ENCODE data around the gene SSTR4.
"Not testable (repeated sequence)": the region's sequence is repeated elsewhere in the genome, so short reads cannot be mapped to it uniquely, and the experiment has no call there.

Gene SSTR4

DNA sequence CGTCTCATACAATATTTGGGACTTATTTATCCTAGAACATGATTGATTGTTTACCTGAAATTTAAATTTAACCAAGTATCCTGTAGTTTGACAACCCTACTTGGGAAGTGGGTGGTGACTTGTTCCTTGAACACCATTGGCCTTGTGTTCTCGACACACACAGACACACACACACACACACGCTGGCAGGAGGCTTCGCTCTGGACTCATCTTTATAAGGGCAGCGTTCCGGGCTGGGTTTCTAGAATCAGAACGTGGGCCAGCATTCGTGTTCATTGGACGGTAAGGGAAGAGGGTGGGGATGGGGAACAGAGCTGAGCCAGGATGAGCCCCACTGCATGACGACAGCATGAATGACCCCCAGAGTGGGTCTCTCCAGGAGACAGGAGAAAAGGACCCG, 16.2 kb upstream of the SSTR4 start:
- no peak for ATAC-seq

DNA sequence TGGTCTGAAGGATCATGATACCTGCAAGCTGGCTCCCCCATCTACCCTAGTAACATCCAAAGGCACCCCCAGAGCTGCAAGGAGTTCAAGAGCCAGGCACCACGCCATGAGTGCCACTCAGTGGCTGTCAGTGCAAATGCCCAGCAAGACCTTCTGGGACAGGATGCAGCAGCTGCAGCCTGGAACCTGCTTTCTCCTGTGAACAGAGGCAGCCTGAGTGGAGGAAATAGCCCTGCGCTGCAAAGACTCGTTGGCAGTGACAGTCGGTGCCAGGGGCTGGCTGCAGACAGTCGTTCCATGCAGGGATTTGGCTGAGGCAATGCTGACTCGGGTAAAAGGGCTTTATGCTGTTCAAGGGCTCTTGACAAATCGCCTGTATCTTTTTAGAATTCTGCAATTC, 15.7 kb upstream of the SSTR4 start:
- ATAC-seq = no peak

DNA sequence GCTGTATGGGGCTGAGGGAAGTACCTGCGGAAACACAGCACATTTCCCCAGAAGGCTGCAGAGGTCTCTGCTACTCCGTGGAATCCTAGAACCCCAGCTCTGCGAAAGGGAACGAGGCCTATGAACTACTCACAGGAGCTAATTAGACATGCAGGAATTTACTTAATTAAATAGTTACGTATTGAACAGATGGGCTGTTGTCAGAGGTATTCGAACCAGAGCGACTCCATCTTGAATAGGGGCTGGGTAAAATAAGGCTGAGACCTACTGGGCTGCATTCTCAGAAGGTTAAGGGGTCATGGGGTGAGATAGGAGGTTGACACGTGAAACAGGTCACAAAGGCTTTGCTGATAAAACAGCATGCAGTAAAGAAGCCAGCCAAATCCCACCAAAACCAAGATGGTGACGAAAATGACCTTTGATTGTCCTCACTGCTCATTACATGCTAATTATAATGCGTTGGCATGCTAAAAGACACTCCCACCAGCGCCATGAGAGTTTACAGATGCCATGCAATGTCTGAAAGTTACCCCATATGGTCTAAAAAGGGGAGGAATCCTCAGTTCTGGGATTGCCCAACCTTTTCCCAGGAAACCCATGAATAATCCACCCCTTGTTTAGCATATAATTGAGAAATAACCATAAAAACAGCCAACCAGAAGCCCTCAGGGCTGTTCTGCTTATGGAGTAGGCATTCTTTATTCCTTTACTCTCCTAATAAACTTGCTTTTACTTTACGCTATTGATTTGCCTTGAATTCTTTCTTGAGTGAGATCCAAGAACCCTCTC, 14.7 kb upstream of the SSTR4 start:
- ATAC-seq = no peak

DNA sequence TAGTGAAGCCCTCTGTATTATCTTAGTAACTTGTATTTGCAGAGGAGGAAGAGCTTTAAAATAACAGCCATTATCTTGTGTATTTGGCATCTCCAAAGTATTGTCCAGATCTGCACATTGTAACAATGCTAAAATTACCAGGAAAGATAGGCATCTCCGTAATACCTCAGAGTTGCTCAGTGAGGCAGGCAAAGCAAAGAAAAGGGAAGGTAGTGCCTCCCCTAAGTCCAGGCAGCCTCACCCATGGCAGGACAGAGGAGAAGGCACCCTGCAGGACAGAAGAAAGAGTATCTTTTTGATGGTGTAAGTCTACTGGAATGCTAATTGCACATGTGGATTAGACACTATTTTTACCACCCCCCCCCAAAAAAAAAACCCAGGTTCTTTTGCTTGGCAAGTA, 13.6 kb upstream of the SSTR4 start:
- ATAC-seq = no peak

DNA sequence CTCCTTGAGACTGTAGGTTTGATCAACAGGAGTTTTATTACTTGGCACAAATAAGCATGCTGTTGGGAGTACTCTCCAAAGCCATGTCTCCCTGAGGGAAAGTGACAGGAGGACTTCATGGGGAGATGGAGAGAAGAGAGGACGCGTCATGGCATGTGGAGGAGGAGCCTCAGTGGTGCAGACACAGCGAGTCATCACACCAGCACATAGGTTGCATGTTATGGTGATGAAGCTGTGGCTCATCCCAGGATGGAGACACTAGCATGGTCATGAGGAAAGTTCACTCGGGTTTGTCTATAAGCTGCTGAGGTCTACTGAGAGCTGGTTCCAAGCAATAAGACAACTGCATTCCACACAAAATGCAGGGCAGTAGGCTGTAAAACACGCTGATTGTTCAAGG, 13.2 kb upstream of the SSTR4 start:
- no peak for ATAC-seq

DNA sequence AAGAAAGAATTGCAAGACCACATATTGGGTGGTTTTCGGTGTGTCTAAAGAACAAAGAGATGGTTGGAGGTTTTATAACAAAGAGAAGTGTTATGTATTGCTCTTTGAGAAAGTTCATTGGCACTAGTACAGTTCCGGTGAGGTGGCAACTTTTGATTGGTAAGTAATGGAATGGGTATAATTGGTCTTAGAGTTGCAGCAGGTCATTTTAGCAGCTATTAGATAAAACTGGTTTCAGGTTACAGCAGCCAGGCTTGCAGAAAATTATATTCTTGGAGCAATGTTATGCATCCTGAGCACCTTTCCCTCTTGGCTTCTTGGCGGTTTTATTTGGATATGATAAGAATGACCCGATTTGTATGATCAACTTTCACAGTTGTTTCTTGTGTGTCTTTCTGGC, 12.3 kb upstream of the SSTR4 start:
- no peak for ATAC-seq

DNA sequence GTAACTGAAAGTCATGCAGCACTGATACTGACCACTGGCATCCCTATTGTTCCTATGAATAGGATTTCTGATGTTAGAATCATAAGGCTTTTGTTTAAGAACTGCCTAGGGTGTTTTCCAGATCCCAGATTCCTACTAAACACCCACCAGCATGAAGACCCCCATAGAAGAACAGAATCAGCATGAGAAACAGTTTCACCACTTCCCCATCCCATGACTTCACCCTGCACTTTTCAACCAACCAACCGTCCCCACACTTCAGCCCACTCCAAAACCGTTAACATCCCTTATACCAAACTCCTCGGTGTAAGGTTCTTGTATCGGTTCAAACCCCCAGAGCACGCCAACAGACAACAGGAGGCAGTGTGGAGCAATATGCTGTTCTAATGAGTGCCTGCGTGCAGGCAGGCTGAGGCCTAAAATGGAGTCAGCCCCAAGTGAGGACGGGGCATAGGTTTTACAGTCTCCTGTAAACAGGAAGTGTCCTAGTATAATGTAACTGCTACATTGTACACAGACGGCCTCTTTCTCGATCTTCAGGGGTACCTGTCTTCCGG, 11.4 kb upstream of the SSTR4 start:
- ATAC-seq = no peak

DNA sequence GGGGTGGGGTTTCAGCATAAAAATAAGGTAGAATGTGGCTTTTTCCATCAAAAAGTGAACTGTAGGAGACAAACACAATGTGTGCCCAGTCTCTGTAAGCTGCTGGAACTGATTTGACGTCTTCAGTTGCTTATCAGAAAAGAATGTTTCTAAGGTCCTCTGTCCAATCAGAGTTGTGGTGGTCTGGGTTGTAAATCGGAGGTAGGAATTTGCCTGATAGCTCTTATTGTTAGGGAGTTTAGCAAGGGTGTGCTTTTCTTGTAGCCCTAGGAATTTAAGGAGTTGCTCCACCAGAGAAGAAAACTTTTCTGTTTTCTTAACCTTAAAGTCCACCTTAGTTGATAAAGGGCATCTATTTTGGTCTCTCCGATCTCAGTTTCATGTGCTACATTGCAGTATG, 10.4 kb upstream of the SSTR4 start:
- ATAC-seq = no peak

DNA sequence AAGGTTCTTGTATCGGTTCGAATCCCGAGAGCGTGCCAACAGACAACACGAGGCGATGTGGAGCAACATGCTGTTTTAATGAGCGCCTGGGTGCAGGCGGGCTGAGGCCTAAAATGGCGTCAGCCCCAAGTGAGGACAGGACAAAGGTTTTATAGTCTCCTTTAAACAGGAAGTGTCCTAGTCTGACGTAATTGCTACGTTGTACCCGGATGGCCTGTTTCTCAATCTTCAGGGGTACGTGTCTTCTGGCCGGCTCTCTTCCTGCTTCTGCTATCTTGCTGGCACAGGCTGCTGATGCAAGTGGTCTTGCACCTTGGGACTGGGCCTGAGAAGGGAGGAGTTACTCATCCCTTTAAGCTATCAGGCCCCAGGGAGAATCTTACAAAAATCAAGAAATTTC, 9.6 kb upstream of the SSTR4 start:
- ATAC-seq = not testable (repeated sequence)

DNA sequence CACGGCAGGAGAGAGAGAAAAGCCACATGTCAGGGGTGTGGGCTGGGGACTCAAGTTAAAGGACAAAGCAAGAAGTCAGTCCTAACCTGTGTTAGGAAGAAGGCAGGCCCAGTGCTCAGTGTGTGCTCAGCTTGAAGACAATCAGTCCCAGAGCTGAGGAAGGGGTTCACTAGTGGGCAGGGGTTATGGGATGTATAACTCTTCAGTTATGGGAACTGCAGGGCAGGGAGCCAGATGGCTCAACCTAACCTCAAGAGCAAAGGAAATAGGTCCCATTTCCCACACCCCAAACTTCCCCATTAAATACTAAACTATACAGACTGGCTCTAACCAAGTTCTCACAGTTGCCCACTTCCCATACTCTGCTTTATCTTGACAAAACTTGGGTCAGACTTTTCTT, 7.4 kb upstream of the SSTR4 start:
- no peak for ATAC-seq

DNA sequence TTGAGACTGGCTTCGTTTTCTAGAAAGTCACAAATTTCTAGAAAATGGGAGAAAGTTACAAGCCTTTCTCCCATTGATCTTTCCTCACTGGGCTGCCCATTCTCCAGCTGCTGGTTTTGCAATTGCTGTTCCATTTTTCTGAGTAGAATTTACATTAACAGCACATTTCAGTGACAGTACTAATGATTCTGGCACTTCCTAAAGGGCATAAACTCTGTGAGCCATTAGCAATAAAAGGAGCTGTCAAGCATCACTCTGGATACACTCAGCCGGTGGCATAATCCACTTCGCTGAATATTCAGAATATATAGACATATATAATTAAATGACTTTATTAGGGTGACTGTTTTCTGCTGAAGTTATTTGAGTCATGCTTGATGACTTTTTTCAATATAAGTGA, 6.7 kb upstream of the SSTR4 start:
- ATAC-seq = no peak

DNA sequence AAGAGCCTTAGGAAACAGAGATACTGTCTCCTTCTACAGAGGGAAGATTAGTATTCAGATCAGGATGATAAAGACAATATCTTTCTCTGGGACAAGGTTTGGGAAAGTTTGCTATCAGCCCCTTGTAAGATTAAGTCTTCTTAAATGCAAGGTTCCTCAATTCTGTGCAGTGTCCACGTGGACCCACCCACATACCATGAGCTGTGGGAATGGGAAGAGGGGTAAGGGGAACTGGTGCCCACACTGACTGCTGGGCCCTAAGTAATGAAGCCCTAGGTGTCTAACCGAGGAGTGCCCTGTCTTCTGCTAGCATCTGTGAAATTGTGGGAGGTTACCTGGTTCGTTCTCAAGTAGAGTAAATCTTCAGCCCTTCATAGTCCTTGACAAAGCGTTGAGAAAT, 5.8 kb upstream of the SSTR4 start:
- no peak for ATAC-seq

DNA sequence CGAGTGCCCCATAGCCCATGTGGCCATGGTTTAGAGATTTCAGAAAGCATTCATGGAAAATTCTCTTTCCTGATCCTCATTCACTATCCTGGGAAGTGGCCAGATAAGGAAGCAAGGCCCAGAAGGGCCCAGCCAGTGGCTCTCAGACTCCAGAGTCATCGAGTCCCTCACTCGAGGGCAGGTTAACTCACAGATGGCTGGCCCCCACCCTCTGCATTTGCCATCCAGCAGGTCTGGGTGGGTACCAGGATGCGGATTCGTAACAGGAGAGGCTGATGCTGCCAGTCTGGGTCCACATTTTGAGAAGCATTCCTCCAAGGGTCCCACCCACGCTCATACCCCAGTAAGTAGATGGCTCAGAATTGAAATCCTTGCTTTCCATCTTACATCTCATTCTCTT, 3.8 kb upstream of the SSTR4 start:
- no peak for ATAC-seq

DNA sequence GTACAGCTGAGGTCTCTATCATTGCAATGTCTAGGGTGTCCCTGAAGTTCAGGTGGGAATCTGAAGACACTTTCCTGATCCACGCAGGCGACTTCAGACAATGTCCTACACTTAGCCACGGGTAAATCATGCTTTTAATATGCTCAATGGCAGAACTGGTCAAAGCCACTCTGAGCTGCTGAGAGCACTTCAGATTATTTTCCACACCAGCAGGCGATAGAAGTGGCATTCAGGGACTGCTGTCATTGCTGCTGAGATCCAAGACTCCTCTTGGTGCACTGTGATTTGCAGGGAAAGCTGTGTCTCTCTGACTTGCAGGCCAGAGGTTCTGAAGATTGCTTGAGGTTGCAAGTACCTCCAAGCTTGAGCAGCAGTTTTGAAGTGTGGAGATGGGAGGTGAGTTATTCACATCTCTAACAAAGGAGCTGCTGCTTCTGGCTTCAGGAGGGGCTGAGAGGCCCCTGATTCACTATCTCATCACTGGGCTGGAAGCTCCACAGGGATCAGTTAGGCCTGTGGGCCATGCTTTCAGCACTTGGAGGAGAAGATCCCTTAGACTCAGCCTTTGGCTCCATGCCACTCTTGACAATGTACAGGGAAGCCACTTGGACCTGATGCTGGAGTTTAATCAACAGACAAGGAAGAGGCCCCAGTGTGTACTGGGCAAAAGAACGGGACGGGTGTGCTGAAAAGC, 2.9 kb upstream of the SSTR4 start:
- ATAC-seq = no peak

DNA sequence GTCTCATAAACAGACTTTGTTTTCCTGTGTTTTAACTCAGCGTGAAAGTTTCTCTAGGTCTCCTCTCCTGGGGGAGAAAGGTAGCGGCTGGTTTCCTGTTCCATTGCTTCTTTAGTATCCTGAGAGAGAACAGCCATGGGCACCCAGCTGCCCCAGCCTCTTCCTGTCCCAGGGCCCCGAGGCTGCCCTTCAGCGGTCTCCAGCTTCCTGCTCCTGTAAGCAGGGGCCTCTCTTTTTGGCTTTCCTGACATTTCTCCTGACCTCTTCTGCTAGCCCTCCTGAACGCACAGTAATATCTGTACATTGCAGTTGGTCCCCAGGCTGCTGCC, 2.4 kb upstream of the SSTR4 start:
- ATAC-seq = no peak

DNA sequence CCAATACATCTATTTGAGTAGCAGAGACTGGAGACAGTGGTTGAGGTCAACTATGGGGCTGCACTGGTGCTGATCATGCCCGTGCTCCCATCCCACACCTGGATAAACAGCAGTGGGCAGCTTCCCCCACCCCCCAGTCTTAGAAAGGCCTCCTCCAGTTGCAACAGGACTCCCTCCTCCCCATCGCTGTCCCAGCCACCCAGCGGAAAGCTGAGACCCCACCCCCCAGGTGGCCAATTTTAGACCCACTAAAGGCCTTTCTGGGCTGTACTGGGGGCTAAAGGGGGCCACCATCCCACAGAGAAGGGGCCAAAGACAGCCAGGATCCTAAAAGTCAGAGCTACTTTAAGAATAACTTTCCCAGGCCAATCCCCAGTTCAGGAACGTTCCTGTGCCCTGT, 1.2 kb upstream of the SSTR4 start:
- ATAC-seq = no peak

DNA sequence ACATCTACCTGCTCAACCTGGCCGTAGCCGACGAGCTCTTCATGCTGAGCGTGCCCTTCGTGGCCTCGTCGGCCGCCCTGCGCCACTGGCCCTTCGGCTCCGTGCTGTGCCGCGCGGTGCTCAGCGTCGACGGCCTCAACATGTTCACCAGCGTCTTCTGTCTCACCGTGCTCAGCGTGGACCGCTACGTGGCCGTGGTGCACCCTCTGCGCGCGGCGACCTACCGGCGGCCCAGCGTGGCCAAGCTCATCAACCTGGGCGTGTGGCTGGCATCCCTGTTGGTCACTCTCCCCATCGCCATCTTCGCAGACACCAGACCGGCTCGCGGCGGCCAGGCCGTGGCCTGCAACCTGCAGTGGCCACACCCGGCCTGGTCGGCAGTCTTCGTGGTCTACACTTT, 619 bp downstream of the SSTR4 start:
- no peak for ATAC-seq

DNA sequence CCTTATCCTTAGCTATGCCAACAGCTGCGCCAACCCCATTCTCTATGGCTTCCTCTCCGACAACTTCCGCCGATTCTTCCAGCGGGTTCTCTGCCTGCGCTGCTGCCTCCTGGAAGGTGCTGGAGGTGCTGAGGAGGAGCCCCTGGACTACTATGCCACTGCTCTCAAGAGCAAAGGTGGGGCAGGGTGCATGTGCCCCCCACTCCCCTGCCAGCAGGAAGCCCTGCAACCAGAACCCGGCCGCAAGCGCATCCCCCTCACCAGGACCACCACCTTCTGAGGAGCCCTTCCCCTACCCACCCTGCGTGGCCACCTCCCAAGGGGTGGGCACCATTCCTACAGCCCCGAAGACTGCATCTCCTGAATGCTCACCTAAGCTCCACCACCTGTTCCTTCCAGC, 1.3 kb downstream of the SSTR4 start:
- no peak for ATAC-seq

DNA sequence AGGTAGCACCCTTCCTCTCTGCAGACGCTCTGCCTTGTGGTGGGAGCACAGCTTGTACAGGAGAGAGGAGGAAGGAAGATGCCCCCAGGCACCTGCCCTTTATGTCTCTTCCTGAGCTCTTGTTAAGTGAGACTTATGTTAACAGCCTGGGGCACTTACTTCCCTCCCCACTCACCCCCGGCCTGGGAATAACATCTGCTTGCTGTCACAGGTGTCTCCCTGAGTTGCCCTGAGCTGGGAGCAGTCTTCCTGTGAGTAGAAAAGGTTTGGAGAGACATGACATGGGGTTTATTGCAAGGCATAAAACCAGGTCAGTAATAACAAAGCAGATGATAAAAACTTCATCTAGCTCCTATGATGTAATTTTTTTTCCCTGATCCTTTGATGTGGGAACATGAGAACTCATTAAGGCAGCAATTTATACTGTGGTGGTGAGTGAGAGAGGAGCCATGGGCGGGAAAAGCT, 1.9 kb downstream of the SSTR4 start:
- no peak for ATAC-seq

DNA sequence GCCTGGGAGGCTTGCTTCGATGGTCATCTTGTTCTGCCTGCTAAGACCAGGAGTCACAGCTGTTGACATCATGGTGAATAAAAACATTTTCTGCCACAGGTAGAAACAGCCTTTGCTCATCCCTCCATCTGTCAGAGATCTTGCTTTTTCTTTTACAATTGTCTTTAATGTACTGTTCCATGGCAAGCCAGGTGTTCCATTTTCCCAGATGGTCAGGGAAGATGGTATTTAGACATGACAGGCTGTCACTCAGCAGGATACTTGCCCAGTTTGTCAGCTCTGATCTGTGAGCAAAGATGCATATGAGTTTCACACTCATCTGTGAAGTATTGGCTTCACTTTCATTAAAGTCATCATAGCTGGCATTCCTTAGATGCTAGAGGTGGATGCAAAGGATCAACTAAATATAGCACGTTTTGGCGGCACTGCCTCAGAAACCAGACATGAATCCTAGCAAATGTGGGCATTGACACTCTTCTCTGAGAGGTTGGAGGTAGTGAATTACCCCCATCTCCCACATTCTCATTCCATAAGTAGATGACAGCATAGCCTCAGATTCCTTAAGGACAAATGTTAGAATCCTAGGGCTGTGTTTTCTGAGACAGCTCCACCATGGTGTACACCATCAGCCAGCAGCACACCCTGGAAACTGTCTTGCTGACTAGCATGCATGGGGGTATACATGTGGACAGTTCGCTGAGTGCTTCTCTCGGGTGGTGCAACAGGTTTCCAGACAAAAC, 4.2 kb downstream of the SSTR4 start:
- ATAC-seq = no peak

DNA sequence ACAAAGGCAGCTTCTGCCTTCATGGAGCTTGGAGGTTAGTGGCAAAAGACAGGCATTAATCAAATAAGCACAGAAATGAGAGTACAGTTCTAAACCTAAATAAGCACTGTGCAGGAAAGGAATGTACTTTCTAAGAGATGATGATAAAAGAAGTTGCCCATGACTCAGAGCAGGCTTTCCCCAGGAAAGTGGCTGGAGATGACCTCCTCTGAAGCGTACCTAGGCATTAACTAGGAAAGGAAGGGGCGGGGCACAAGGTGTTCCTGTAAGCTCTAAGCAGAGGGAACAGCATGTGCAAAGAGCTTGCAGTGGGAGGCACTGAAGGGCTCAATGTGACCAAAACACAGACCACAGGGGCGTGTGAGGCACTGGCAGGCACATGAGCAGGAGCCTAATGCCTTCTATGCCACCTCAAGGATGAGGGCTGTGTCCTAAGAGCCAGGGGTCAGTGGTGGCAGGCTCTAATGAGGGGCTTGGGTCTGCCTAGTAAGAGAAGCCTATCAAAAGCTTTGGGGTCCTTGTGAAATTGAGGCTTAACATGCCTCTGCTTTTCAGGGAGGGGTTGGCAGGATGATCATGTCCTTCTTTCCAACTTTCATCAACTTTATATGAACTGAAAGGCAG, 4.9 kb downstream of the SSTR4 start:
- no peak for ATAC-seq

DNA sequence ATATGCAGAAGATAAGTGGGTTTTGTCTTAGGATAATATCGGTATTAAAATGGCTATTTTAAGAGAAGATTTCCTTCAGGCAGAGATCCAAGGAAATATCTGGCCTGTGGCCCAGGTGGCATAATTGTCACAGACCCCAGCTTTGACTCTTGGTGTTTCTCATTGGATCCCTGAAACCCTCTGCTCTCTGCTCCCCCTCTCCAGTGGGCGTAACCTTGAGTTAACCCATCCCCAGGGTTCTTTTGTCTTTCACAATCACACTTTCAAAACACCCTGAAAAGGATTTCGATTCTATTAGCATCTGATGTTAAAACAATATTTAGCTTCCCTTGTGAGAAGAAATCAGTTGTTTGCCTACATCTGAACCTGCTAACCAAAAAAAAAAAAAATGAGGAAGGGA, 7.2 kb downstream of the SSTR4 start:
- no peak for ATAC-seq

DNA sequence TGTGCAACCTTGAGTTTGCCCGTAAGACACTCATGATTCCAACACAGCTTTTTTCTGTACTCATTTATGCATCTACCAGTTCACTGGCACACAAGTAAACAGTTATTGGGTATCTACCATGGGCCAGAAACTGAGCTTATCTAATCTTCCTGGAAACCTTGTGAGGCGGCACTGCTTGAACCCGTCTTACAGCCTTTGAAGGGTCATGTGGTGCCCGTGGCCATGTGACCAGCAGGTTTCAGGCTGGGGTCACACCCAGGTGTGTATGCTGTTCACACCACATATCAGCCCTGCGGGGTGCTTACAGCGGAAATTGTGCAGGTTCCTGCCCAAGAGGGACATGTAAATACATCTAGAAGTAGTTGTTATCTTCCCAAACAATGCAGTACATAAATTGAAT, 8.3 kb downstream of the SSTR4 start:
- no peak for ATAC-seq
